Measurements from ENCODE around the gene NFE2L3.

DNA sequence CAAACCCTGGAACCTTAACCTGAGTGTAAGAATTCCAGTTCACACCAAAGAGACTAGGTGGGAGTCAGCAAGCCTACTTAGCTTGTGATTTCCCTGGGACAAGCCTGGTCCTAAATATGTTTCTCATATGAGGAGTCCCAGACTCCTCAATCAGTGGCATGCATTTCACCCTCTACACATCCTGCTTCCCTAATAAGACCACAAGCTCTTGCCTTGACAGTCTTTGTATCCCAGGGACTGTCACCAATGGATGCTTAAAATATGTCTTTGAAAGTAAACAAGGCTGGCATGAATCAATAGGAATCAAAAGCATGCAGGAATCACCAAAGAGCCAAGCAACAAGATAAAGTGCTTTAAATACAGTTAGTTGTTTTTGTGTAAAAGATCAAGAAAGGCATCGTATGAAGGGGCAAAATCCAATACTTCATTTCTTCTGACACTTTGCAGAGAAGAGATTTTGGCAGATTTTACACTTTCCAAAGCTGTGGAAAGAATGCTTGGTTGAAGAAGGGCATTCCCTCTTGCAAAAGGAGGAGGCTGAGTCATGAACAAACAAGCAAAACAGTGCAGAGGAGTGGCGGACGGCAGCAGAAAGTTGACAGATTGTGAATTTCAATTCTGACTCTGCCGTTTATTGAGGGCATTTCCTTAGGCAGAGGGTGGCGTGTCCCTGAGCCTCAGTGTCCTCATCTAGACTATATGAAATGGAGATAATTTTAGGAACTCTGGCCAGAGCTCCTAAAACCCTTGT, 8.5 kb upstream of the NFE2L3 start:
- TF ChIP-seq, protein P1, sequence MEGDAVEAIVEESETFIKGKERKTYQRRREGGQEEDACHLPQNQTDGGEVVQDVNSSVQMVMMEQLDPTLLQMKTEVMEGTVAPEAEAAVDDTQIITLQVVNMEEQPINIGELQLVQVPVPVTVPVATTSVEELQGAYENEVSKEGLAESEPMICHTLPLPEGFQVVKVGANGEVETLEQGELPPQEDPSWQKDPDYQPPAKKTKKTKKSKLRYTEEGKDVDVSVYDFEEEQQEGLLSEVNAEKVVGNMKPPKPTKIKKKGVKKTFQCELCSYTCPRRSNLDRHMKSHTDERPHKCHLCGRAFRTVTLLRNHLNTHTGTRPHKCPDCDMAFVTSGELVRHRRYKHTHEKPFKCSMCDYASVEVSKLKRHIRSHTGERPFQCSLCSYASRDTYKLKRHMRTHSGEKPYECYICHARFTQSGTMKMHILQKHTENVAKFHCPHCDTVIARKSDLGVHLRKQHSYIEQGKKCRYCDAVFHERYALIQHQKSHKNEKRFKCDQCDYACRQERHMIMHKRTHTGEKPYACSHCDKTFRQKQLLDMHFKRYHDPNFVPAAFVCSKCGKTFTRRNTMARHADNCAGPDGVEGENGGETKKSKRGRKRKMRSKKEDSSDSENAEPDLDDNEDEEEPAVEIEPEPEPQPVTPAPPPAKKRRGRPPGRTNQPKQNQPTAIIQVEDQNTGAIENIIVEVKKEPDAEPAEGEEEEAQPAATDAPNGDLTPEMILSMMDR (IDR thresholded peaks at IDR 0.05; ENCODE audit: borderline replicate concordance, extremely low read depth, low read length, poor library complexity, severe bottlenecking): no peak
- no peak for TF ChIP-seq EZH2 (IDR thresholded peaks at IDR 0.05; ENCODE audit: borderline replicate concordance, low read depth, low read length, severe bottlenecking)

Measured in DND-41 (cell line).